Measurements from ENCODE around the gene SYNM. TPM values are rescaled to one million over a fixed set of nuclear protein-coding genes. Genes with fewer than 3 reads are reported as not detected.

SYNM gene
- total RNA-seq, 2 donors from 2014 or later = 2.3 to 12.5 TPM

DNA sequence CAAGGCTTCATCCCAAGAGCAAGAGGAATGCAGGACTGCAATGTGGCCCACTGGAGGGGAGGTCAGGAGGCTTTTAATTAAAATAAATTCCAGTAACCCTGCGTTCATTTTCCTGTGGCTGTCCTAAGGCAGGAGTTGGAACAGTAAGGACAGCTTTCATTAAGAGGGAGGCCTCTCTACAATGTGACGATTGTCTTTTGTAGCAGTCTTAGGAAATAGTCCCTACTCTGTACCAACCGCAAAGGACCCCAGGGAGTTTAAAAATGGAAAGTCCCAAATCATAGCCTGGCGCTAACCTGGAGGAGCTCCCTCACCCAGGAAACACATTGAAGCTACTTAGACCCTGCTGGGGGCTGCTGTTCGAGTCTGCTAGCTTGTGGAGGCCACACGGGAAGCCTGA is 62.8 kb downstream of the SYNM start:
- H3K27me3 ChIP-seq (ENCODE audit: control insufficient read depth, insufficient read depth, low read length, poor library complexity, severe bottlenecking) = no peaks in the 10 kb centered on the region
- no peak for DNase-seq
- no peak overlapping the region for H3K27ac ChIP-seq (ENCODE audit: low read depth, low read length)
- no peak overlapping the region for H3K4me3 ChIP-seq (ENCODE audit: low read length)
- Mint-ChIP-seq H3K9me3 (no peaks in the 10 kb centered on the region), H3K36me3 (ENCODE audit: low read depth) (peaks cover 26% of the 10 kb centered on the region), H3K4me3 (no peak overlapping the region), H3K27me3 (ENCODE audit: insufficient read depth) (no peaks in the 10 kb centered on the region), H3K4me1 (peaks cover 9% of the 10 kb centered on the region), H3K27ac (no peak overlapping the region)
- 92 to 98% methylated on average over 5 to 6 of the region's 6 CpGs for WGBS, 2 experiments (ENCODE audit: insufficient coverage in 1 of 2, insufficient read length in 1 of 2)
- H3K9me3 ChIP-seq (ENCODE audit: control insufficient read depth, low read length) = no peaks in the 10 kb centered on the region
- TF ChIP-seq, protein P1, sequence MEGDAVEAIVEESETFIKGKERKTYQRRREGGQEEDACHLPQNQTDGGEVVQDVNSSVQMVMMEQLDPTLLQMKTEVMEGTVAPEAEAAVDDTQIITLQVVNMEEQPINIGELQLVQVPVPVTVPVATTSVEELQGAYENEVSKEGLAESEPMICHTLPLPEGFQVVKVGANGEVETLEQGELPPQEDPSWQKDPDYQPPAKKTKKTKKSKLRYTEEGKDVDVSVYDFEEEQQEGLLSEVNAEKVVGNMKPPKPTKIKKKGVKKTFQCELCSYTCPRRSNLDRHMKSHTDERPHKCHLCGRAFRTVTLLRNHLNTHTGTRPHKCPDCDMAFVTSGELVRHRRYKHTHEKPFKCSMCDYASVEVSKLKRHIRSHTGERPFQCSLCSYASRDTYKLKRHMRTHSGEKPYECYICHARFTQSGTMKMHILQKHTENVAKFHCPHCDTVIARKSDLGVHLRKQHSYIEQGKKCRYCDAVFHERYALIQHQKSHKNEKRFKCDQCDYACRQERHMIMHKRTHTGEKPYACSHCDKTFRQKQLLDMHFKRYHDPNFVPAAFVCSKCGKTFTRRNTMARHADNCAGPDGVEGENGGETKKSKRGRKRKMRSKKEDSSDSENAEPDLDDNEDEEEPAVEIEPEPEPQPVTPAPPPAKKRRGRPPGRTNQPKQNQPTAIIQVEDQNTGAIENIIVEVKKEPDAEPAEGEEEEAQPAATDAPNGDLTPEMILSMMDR (conservative IDR thresholded peaks at IDR 0.05) = no peak
- peaks cover 4% of the 10 kb centered on the region for H3K4me1 ChIP-seq (ENCODE audit: control insufficient read depth, insufficient read depth, low read length)
- peaks cover 11% of the 10 kb centered on the region for H3K36me3 ChIP-seq (ENCODE audit: control insufficient read depth, insufficient read depth, low read length)
- H3K9ac ChIP-seq (ENCODE audit: extremely low read depth, low read length, poor library complexity, severe bottlenecking) = no peak overlapping the region

DNA sequence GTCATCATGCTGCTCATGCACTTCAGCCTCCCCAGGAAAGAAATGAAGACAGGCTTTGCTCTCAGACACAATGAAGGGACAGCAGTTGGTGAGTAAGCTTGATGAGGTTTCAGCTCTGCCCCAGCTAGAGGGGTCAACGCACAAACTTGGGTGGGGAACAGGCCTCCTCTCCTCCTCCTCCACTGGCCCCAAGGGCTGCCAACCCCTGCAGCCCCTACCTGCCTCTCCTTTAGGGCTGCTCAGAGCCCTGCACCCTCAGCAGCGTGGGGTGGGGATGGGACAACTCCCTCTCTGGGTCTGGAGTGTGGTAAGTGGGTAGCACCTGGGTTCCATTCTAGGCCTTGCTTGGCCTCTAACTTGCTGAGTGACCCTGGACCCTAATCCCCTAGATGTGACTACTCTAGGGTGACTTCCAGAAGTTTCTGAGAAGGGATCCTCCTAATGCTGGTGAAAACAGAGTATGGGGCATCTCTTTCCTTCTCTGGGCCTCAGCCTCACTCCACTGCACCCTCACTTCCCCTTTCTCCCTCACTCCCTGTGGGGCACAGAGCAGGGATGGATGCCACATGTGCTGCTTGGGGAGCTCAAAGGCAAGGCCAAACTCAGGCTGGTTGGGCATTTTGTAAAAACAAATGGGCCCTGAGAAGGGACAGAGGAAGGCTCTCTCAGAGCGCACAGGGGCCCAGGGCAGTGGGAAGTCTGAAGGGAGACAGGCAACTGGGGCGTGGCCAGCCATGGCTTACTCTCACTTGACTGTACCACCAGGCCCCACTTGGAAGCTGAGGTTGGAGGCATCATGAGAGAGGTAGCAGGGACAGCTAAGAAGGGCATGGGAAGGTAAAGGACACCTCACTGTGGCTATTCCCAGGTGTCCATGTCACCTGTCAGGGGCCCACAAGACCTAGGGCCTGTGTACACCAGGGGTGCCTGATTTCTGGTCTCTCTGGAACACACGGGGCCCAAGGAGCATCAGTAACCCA is 64.0 kb downstream of the SYNM start:
- H3K4me1 ChIP-seq (ENCODE audit: control insufficient read depth, insufficient read depth, low read length) = no peaks in the 10 kb centered on the region
- H3K4me3 ChIP-seq (ENCODE audit: low read length) = no peak overlapping the region
- no peaks in the 10 kb centered on the region for H3K9me3 Mint-ChIP-seq
- no peak overlapping the region for H3K4me3 Mint-ChIP-seq
- peaks cover 17% of the 10 kb centered on the region for H3K36me3 Mint-ChIP-seq (ENCODE audit: low read depth)
- no peak overlapping the region for H3K27ac ChIP-seq (ENCODE audit: low read depth, low read length)
- H3K27ac Mint-ChIP-seq = no peak overlapping the region
- 94 to 100% methylated on average over 2 to 5 of the region's 5 CpGs for WGBS, 2 experiments (ENCODE audit: insufficient coverage in 1 of 2, insufficient read length in 1 of 2)
- no peaks in the 10 kb centered on the region for H3K27me3 Mint-ChIP-seq (ENCODE audit: insufficient read depth)
- peaks cover 11% of the 10 kb centered on the region for H3K36me3 ChIP-seq (ENCODE audit: control insufficient read depth, insufficient read depth, low read length)
- H3K4me1 Mint-ChIP-seq = peaks cover 5% of the 10 kb centered on the region
- TF ChIP-seq, protein P1 (conservative IDR thresholded peaks at IDR 0.05) = no peak
- H3K9me3 ChIP-seq (ENCODE audit: control insufficient read depth, low read length) = no peaks in the 10 kb centered on the region
- H3K27me3 ChIP-seq (ENCODE audit: control insufficient read depth, insufficient read depth, low read length, poor library complexity, severe bottlenecking) = no peaks in the 10 kb centered on the region
- no peak for DNase-seq
- H3K9ac ChIP-seq (ENCODE audit: extremely low read depth, low read length, poor library complexity, severe bottlenecking) = no peak overlapping the region

DNA sequence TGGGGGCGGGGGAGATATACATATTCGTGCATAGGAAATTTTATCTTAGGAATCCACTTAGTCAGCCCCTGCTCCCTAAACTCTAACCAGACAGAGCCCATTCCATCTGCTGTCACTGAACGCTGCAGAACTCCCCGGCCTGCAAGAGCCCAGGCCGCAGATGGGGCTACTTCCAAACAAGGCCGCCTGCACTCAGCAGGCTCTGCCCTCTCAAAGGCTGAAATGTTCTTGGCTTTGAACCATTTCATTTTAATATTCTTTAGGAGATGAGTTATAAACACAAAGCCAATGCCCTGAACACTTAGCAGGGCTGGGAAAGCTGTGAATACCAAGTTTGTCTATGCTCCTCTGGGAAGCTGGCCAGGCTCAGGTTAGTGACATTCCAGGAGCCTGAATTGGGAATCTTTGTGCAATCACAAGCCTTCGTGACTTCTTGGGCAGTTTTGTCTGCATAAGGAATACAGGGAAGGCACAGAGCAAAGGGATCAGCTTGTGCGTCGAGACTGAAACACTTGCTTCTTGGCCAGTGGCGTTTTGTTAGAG is 65.0 kb downstream of the SYNM start:
- Mint-ChIP-seq H3K27ac (peak overlapping the region; percentile 80), H3K36me3 (ENCODE audit: low read depth) (peaks cover 20% of the 10 kb centered on the region), H3K9me3 (no peaks in the 10 kb centered on the region), H3K4me1 (peaks cover 10% of the 10 kb centered on the region), H3K4me3 (no peak overlapping the region), H3K27me3 (ENCODE audit: insufficient read depth) (no peaks in the 10 kb centered on the region)
- Histone ChIP-seq H3K27ac (ENCODE audit: low read depth, low read length) (no peak overlapping the region), H3K4me3 (ENCODE audit: low read length) (no peak overlapping the region), H3K36me3 (ENCODE audit: control insufficient read depth, insufficient read depth, low read length) (peaks cover 7% of the 10 kb centered on the region), H3K9ac (ENCODE audit: extremely low read depth, low read length, poor library complexity, severe bottlenecking) (no peak overlapping the region), H3K27me3 (ENCODE audit: control insufficient read depth, insufficient read depth, low read length, poor library complexity, severe bottlenecking) (no peaks in the 10 kb centered on the region), H3K4me1 (ENCODE audit: control insufficient read depth, insufficient read depth, low read length) (peaks cover 2% of the 10 kb centered on the region), H3K9me3 (ENCODE audit: control insufficient read depth, low read length) (no peaks in the 10 kb centered on the region)
- no peak for DNase-seq
- WGBS, 2 experiments (ENCODE audit: insufficient coverage in 1 of 2, insufficient read length in 1 of 2) = 80 to 94% methylated on average over 2 to 10 of the region's 10 CpGs
- TF ChIP-seq, protein P1 (conservative IDR thresholded peaks at IDR 0.05) = no peak

Data from endodermal cell (in vitro differentiated cells).